Hematopoietic multipotent progenitor cell treated with erythropoietin and hydrocortisone succinate and interleukin-3 and kit ligand, for 17 days (in vitro differentiated cells): Measurements from ENCODE around the gene UBE2L3.
"Not testable (repeated sequence)": the region's sequence is repeated elsewhere in the genome, so short reads cannot be mapped to it uniquely, and the experiment has no call there.

ENCODE experiments used
- DNase-seq: peaks from one replicate; pipeline ENCODE4 v3.0.0-alpha.2; 2015; ENCODE audit warnings: low spot score

Gene UBE2L3

GRCh38 chr22:21571679-21572078 lies 4.2 kb downstream of the UBE2L3 start:
- DNase-seq: no peak

- DNase-seq: no peak
Measured at GRCh38 chr22:21573293-21573734, 5.8 kb downstream of the UBE2L3 start.

- DNase-seq: no peak
Measured at GRCh38 chr22:21573750-21574494, 6.4 kb downstream of the UBE2L3 start.

- no peak for DNase-seq
Measured at GRCh38 chr22:21579474-21579851, 11.9 kb downstream of the UBE2L3 start.

GRCh38 chr22:21580623-21581007 lies 13.1 kb downstream of the UBE2L3 start:
- not testable (repeated sequence) for DNase-seq

- not testable (repeated sequence) for DNase-seq
Measured at GRCh38 chr22:21581009-21581713, 13.6 kb downstream of the UBE2L3 start.

GRCh38 chr22:21582801-21583740 lies 15.6 kb downstream of the UBE2L3 start:
- no peak for DNase-seq

GRCh38 chr22:21585389-21585788 lies 17.9 kb downstream of the UBE2L3 start:
- DNase-seq: no peak

GRCh38 chr22:21587803-21588611 lies 20.5 kb downstream of the UBE2L3 start:
- DNase-seq: no peak

- no peak for DNase-seq
Measured at GRCh38 chr22:21589396-21589795, 21.9 kb downstream of the UBE2L3 start.

- DNase-seq: no peak
Measured at GRCh38 chr22:21590809-21591641, 23.5 kb downstream of the UBE2L3 start.

- no peak for DNase-seq
Measured at GRCh38 chr22:21591695-21592094, 24.2 kb downstream of the UBE2L3 start.

- no peak for DNase-seq
Measured at GRCh38 chr22:21592422-21592821, 24.9 kb downstream of the UBE2L3 start.

GRCh38 chr22:21593406-21594232 lies 26.1 kb downstream of the UBE2L3 start:
- peak; percentile 27 for DNase-seq

GRCh38 chr22:21594865-21595452 lies 27.4 kb downstream of the UBE2L3 start:
- no peak for DNase-seq

GRCh38 chr22:21596356-21597135 lies 29.0 kb downstream of the UBE2L3 start:
- DNase-seq: not testable (repeated sequence)

GRCh38 chr22:21598302-21598701 lies 30.8 kb downstream of the UBE2L3 start:
- DNase-seq: no peak

- no peak for DNase-seq
Measured at GRCh38 chr22:21599053-21599893, 31.8 kb downstream of the UBE2L3 start.
